GM19023 (cell line): ENCODE data around the gene RAB28.

ENCODE experiments used
- ATAC-seq: cut with Tn5 transposase; IDR thresholded peaks from one replicate; pipeline ENCODE4 v1.9.1; 2021; ENCODE audit warnings: mild to moderate bottlenecking, moderate library complexity; ENCODE audit not compliant: unreplicated experiment

RAB28 gene

DNA sequence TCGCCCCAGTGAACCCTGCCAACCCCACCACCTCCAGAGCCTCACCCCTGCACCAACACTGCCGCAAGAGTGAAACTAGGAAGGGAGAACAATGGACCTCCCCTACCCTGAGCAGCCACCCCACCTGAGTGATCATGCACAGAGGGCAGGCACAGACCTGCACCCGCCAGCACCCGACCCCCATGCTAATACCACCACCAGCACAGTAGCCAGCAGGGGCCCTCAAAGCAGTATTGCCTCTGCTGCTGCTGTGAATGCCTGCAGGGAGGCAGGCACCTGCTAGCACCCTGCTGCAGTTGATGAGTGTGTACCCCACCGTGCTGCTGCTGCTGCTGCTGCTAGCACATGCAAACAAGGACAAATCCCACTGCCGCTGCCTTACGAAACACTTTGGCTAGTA is 100.1 kb downstream of the RAB28 start:
- ATAC-seq: no peak

DNA sequence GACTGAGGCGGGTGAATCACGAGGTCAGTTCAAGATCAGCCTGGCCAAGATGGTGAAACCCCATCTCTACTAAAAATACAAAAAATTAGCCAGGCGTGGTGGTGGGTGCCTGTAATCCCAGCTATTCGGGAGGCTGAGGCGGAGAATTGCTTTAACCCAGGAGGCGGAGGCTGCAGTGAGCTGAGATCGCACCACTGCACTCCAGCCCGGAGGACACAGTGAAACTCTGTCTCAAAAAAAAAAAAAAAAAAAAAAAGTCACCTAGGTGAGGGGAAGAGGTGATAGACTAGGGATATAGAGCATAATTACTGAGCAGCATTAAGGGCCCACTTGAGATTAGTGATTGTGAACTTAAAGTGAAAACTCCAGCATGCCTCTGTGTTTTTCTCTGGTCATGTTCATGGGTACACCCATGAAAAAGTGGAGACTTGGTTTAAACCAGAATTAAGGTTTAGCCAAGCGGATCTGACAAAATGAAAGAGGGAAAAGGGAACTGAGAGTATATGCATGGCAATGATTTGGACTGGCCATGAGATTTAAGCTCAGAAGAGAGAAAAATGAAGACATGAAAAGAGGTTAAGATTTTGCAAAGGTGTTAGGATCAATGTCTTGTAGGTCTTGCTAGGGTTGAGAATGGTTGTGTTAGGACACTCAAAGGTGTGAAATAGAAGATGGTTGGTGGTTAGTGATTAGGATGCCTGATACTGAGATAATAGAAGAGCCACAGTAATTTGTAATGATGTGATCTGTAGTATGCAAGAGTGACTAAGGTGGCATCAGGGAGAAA is 105.0 kb downstream of the RAB28 start:
- peak; percentile 55 for ATAC-seq

DNA sequence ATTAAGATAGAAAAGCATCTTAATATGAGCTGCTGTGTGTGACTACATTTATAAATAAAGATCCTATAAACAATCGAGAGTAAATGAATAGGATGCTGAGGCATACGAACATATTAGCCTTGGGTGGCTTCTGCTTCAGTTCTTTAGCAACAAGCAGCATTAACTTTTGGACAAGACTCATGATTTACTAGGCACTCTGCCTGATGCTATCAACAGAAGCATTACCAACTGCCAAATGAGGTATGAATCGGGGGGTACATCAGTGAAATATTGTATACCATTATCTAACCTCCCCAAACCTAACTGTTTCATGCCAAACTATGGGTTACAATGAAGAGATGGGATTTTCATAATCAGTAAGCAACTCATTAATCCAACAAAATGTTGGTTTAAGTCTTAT is 113.1 kb downstream of the RAB28 start:
- ATAC-seq: no peak

DNA sequence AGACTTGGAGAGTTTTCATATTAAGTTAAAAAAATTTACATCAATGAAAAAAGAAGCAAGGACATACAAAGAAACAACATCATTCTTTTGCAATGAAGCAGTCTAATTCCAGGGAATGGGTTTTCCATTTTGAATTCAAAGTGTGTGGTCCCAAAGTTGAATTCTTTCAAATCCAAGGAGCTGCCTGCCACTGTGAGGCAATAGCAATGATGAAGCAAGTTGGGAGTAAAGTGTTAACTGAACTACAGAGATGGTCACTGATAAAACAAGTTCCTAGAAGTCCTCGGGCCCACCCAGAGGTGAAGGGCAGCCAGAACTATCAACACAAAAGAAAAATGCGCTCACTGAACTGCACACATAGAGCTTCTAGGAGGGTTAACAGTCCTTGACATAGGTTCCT is 115.9 kb downstream of the RAB28 start:
- no peak for ATAC-seq

DNA sequence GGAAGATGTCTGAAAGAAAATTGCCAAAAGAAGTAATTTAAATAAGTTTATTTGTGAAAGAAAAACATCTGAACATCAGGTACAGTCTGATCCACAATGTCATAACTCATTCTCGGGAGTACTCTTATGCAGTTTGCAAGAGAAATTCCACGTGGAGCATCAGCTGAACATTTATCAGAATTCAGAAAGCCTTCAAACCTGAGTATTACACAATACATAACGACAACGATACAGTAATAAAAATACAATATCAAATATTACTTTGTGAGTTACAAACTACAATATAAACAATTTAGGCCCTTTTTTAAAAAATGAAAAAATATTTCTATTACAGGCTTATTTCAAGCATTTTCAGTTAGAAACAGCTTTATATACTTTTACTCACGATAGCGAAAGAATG is 116.4 kb downstream of the RAB28 start:
- ATAC-seq: no peak

DNA sequence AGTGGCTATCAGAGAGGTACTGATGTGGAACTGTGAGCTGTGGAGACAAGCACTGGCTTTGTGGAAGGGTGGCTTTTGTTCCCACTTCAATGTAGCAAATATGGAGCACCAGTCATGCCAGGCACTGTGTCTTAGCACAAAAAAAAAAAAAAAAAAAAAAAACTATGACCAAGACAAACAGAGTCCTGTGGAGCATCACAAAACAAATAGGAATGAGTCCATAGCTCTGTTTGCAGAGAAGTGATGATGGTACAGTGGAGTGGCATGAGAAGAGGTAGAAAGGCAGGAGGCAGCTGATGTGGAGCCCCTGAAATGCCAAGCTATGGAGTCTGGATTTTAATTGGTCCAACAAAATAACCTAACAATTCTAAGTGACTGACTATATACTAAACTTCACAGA is 116.9 kb downstream of the RAB28 start:
- no peak for ATAC-seq

DNA sequence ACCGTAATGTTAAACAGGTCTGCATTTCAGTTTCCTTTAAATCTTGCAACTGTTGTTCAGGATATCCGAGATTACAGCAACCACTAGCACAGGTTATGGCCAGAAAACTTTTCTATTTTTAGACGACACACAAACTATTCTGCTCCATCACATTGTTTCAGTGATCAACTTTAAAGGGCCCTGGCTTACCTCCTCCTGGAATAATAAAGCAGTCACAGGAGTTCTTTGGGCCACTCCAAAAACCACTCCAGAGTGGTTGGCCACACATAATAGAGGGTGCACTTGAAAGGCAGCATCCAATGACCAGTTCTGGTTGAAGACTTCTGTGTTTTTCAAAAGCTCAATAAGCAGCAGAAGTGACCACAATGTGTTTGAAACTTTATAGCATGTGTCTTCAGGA is 118.9 kb downstream of the RAB28 start:
- no peak for ATAC-seq

DNA sequence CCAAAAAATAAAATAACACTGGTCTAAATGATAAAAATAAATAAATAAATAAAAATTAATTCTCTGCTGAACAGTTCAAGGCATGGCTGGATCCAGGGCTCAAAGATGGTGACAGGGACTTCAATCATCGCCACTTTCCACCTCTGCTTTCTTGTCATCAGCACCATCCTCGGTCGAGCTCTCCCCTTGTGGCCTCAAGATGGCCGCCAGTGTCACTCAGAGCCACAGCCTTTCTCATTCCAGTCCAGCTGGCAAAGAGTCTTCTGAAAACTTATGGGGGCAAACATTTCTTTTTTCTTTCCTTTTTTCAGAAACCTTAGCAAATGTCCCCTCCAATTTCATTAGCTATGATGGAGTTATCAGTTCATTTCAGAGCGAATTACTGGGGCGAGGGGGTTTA is 119.5 kb downstream of the RAB28 start:
- no peak for ATAC-seq

DNA sequence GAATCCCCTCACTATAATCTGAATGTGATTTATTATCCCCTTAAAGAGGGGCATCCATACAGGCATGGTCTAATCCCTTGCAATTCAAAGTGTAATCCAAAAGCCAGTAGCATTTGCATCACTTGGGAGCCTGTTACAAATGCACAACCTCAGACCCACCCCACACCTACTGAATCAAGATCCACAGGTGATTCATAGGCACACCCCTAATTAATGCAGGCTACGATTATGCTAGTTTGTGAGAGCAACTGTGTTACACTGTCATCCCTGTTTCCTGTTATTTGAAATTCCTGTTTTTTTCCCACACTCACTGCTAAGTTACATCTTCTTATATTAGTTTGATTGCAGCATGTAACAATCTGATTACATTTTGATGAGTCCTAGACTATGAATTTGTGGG is 120.0 kb downstream of the RAB28 start:
- no peak for ATAC-seq

DNA sequence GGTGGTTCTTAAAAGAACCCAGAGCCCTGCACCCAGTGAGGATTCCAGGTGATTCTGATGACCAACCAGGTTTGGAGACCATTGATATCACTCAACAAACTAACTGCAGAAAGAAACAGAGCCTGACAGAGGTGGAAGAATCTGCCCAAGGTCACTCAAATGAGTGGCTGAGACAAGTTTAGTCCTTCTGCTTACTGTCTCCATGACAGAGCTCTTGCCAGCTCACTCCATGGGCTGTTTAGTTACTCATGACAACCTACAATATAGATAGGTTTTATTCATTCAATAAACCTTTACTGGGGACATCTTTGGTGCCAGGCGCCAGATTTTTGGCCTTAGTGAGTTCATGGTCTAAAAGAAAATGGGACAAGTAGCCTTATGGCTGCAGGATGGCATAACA is 124.3 kb downstream of the RAB28 start:
- ATAC-seq: no peak

DNA sequence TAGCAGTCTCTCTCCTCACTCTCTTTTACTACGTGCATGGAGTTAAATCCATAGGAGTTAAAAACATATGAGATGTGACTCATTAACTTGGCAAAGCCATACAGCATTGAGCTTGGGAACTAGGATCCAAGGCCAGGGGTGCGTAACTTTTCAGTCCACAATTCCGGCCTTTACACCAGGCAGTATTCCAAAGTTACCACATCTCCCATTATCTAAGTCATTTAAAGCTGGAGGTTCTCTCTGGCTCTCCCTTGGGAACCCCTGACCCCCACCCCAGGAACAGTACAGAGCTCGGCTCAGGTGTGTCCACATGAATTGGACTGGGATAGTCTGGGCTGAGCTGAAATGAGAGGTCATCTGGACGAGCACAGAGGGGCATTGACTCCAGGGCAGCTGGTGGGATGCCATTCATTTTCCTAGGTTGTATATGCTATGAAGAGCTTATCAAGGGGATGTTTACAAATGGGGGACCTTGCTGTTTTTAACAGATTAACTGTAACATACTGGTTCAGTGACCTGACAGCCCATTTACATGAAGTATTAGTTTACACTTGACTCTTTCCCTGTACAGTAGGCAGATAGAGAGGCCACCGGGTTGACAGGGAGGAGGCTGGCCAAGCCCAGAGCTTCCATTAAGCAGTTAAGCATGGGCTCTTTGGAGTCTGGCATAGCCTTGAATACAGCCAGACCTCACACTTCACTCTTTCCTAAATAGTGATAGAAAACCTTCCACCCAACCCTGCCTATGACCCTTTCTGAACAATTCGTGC is 128.8 kb downstream of the RAB28 start:
- no peak for ATAC-seq

DNA sequence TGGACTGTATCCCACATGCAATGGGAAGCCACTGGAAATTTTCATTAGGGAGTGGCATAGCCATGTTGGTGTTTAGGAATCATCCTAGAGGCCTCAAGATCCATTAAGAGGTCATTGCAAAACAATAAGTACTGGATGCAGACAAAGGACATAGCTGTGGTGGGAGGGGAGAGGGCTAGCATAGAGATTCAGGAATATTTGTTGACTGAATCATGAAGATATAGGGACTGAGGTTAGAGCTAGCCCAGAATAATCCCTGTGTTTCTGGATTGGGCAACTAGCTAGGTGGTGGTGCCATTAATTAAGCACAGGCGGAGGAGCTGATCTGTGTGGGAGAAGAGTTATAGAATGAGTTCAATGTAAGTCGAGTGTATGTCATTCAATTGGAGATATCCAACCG is 135.0 kb downstream of the RAB28 start:
- no peak for ATAC-seq

DNA sequence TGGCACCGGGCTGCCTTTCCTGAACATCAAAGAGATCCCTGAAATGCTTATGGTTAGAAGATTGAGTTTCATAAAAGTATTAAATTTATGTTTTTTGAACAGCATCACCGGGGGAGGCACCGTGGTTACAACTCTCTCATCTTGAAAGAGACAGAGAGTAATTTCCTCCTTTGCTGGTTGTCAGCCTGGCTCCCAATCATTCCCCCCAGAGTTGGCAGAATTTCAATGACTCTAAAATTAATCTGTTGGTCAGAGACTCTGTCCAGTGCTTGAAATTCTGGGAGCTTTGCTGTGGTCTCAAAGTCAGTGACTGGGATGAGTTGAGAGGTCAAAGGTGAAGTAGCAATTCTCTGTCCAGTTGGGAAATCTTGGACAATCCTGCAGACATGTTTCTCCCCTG is 135.9 kb downstream of the RAB28 start:
- no peak for ATAC-seq

DNA sequence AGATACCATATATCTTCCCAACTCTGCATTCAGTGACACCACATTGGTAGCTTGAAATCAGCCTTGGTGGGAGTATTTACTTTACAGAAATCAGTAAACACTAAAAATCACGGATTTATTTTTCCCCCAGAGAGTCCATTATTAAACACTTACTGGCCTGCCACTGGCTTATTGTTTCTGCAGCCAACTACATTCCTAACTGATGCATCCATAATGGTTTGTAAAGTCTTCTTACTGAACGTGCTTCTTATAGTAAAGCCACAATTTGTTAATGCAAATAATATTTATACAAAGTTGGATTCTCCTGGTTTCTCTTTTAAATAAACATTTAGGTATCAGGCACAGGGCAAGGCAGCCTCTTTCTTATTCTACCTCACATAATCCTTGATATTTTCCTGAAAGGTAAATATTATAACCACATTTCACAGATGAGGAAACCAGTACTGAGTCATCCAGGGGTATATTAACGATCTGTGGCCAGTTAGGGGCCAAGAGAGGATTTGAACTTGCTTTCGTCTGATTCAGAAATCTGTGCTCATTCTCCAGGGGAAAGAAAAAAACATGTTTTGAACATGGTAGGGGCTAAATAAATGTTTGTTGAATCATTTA is 136.5 kb downstream of the RAB28 start:
- ATAC-seq: no peak

DNA sequence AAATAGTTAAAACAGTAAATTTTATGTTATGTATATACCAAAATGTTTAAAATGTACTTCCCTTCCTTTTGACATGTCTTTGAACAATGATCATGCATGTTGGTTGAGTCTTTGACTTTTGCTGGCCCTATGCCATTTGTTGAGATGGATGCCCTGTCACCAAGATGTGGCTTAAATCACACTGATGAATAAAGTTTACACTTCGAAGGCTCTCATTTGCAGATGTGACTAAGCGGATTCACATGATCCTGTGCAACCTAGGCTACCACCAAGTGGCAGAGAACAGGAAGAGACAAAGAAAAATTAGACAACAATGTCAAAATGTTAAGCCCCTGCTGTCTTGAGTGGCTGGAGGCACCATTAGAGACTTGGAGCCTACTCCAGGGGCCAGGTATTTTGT is 139.9 kb downstream of the RAB28 start:
- ATAC-seq: no peak

DNA sequence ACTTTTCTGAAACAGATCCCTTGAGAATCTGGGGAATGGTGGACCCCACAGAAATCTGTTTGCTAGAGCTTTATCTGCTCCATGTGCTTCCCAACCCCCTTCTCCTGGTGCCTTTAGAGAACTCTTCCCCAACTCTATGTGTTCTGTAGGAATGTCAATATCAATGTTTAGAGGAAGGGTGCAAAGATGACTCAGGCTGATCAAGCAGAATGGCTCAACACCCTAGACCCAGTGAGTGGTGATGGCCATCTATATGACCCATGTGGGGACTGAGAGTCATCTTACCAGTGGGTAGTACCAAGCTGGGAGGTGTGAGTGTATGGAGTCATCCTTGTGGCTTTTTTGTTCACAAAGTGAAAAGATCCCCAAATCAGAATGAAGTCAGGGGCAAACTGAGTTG is 143.5 kb downstream of the RAB28 start:
- no peak for ATAC-seq

DNA sequence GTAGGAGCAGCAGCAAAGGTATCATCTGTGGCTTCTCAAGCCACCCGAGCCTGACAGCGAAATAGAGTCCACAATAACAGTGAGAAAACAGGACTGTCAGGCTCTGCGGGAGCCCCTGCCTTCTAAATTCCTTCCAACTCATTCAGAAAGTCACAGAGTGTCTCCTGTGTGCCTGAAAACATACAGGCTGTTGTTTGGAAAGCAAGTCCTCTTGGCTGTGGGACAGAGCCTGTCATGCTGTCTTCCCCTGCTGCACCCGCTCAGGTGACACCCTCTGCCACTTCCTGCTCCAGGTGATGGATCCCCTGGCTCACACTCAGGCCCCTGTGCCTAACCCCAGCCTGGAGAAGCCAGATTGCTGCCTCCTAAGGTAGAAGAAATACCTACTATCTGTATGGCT is 152.3 kb downstream of the RAB28 start:
- ATAC-seq: no peak

DNA sequence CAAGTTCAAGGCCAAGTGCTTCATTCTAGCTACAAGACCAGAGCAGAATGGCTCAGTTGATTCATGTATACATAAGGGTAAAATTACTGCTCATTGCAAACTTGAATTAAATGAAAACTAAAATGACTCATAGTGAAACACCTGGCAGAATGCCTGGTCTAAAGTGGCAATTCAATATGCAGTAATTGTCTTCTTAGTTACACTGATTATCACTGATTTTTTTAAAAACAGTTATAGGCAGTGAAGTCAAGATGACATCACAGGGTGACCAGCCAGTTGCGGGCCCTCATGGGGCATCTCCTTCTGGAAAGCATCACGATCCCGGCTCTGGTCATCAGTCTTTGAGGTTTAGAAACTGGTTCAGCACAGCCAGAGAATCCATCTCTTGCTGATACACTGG is 154.2 kb downstream of the RAB28 start:
- no peak for ATAC-seq

DNA sequence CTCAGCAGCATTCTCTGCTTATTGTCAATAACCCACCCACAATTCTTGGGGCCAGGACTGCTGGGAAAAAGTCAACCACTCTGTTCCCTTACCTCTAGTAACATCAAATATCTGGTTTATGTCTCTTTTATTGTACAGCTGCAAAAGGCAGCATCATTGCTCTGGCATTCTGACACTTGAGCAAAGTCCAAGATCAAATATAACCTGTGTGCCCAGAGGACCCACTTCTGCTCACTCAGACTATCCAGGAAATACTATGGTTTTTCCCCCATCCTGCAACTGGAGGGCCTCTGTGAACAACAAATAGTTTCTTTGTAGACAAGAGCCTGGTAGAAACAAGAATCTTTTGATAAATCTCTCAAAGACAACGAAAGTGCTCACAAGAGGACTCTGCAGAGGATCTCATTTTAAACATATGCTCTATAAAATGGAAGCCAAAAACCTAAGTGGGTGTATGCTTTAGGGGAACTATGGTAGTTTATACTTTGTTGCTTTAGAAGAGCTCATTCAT is 154.7 kb downstream of the RAB28 start:
- no peak for ATAC-seq

DNA sequence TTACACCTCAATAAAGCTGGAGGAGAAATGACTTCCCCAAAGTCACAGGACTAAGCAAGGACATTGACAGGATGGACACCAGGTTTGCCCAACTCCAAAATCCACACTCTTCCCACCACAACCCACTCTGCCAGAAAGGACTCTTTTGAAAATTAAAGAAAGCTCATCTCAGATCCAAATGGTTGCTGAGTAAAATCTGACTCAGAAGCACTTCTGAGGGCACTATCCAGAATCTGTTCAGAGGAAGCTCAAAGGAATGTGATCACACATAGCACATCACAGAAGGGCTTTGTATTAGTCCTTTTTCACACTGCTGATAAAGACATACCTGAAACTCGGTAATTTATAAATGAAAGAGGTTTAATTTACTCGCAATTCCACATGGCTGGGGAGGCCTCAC is 155.5 kb downstream of the RAB28 start:
- no peak for ATAC-seq

DNA sequence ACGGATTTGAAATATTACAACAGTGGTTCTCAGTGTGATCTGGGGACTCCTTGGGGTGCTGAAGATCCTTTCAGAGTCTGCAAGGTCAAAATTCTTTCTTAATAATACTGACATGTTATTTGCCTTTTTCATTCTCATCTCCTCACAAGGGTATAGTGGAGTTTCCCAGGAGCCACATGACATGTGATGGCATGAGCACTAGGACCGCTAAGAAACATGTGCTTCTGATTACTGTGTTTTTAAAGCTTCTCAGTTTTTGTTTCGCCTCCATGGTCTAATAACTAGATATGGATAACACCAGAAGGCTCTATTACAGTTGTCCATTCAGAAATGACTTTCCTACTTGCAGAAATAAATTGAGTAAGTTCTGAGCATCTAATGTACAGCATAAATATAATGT is 156.1 kb downstream of the RAB28 start:
- no peak for ATAC-seq

DNA sequence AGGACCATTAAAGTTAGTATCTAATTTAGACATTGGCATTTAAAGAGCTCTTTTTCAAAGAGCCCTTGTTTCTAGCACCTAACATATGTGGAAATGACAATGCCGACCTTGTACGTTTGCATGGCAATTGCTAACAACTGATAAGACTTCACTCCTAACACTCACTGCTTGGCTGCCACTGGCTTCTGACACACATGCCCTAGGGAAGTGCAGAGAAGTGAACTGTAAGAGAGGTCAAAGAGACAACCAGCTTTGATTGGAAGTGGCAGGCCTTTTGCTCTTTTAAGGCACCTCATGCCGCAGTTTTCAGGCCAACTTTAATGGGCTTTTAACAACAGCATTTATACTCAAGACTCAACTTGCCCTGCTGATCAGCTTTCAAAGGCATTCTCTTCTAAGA is 158.4 kb downstream of the RAB28 start:
- no peak for ATAC-seq
